ENCODE results near the gene PTDSS2.

PTDSS2 gene

DNA sequence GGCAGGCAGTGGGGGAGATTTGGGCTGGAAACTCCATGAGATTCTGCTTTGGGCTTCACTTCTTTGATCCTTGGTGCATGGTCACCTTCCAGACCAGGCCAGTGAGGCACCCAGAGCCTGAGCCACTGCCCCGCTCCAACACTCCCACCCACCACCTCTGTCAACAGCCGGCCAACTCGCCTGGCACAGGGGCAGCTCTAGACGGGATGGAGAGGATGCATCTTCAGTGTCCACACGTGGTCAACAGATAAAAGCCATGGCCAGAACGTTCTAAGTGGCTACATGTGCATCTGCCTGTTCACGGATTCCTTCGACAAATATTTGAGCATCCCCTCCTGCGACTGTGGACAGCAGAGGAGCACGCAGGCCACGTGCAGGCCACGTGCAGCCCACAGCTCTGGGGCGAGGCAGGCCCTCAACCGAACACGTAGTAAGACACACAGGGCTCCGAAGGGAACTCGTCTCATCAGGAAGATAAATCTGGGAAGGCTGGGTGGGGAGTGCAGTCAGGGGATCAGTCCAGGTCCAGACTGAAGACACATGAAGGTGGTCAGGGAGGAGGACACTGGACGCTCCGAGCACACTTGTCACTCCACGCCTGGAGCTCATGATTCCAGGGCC lies 88.5 kb downstream of the PTDSS2 start:
- H3K4me3 ChIP-seq (ENCODE audit: low read depth, low read length), result no peak overlapping the region
- peaks cover 4% of the 10 kb centered on the region for H3K36me3 ChIP-seq (ENCODE audit: control insufficient read depth, insufficient read depth, low read length)

DNA sequence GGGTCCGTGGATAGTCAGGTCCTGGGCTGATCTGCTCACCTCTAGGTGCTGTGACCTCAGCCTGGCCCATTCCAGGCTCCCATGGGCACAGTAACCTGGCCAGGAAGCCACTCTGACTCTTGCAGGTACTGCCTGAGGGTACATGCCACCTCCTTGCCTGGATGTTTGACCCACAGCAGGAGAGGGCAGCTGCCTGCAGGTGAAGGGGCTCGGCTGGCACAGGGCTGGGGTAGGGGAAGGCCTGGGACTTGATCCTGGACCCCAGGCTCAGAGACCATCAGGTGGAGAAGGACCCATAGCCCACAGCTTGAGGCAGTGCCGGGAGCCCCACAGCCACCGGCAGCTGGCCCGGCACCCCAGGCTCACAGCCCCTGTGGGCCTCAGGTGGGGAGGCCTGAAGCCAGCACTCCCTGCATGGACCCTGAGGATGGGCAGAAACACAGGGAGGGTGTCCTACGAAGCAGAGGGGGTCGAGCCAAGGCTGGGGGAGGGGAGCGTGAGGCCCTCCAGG lies 89.9 kb downstream of the PTDSS2 start:
- H3K4me3 ChIP-seq (ENCODE audit: low read depth, low read length), result no peak overlapping the region

More for the DNA sequence above, 88.5 kb downstream of the PTDSS2 start:
- peaks cover 5% of the 10 kb centered on the region for H3K27me3 ChIP-seq (ENCODE audit: control insufficient read depth, insufficient read depth, low read length)
- no peaks in the 10 kb centered on the region for H3K9me3 ChIP-seq (ENCODE audit: control insufficient read depth, insufficient read depth, low read length)
- no peaks in the 10 kb centered on the region for H3K4me1 ChIP-seq (ENCODE audit: control insufficient read depth, insufficient read depth, low read length)
- H3K9ac ChIP-seq (ENCODE audit: low read depth, low read length), result no peak overlapping the region

More for the DNA sequence above, 89.9 kb downstream of the PTDSS2 start:
- Histone ChIP-seq H3K9ac (ENCODE audit: low read depth, low read length) (no peak overlapping the region), H3K27me3 (ENCODE audit: control insufficient read depth, insufficient read depth, low read length) (peaks cover 5% of the 10 kb centered on the region), H3K4me1 (ENCODE audit: control insufficient read depth, insufficient read depth, low read length) (no peaks in the 10 kb centered on the region), H3K36me3 (ENCODE audit: control insufficient read depth, insufficient read depth, low read length) (no peaks in the 10 kb centered on the region), H3K9me3 (ENCODE audit: control insufficient read depth, insufficient read depth, low read length) (no peaks in the 10 kb centered on the region)

Measured in iPS-15b (cell line).